H1 (cell line): ENCODE measurements around the gene ANXA2R. TPM values are rescaled to one million over a fixed set of nuclear protein-coding genes. Genes with fewer than 3 reads are reported as not detected.

Experiments
- CTCF ChIA-PET: fragments of 300-600 bp; sonication (Branson Sonifier 250); formaldehyde crosslinking; loops from one replicate; lab custom pipeline; 2021; ENCODE audit not compliant: partially characterized antibody; lab: Charles Lee
- POLR2A ChIA-PET: fragments of 300-600 bp; sonication (Branson Sonifier 250); formaldehyde crosslinking; loops from one replicate; lab custom pipeline; 2021; ENCODE audit warnings: inconsistent platforms; ENCODE audit not compliant: partially characterized antibody; lab: Charles Lee
- DNase-seq, 2 experiments: peaks; one replicate each; pipeline versions ENCODE4 v3.0.0 to v3.0.0-alpha.2; 2010 to 2022; ENCODE audit warnings: low spot score in 2 of 2, low read depth in 1 of 2, mixed read lengths in 1 of 2
- FAIRE-seq: peaks from 2 replicates; lab custom pipeline; 2011; peaks lifted over from hg19 to GRCh38; lab: Jason Lieb, UNC
- H2AFZ ChIP-seq: 2 replicates; pipeline ENCODE4 v1.8.1; 2012; ENCODE audit warnings: low read length, inconsistent platforms
- H2AK5ac ChIP-seq: 2 replicates; pipeline ENCODE4 v1.6.1; 2013; ENCODE audit warnings: low read depth, low read length
- H2BK120ac ChIP-seq: replicated peaks from 2 replicates; pipeline ENCODE3; 2013; ENCODE audit warnings: low read depth, low read length, inconsistent platforms
- H2BK12ac ChIP-seq: 2 replicates; pipeline ENCODE4 v1.6.1; 2013; ENCODE audit warnings: low read depth, low read length
- H2BK15ac ChIP-seq: 2 replicates; pipeline ENCODE4 v1.6.1; 2013; ENCODE audit warnings: low read length
- H2BK20ac ChIP-seq: 2 replicates; pipeline ENCODE4 v1.6.1; 2013; ENCODE audit warnings: low read length
- H2BK5ac ChIP-seq: 2 replicates; pipeline ENCODE4 v1.6.1; 2013; ENCODE audit warnings: low read depth, low read length
- H3K14ac ChIP-seq: 2 replicates; pipeline ENCODE4 v1.6.1; 2013; ENCODE audit warnings: inconsistent platforms; ENCODE audit not compliant: insufficient read length
- H3K18ac ChIP-seq: 2 replicates; pipeline ENCODE4 v1.6.1; 2013; ENCODE audit warnings: low read length; ENCODE audit errors: extremely low read depth
- H3K23ac ChIP-seq: 2 replicates; pipeline ENCODE4 v1.6.1; 2013; ENCODE audit warnings: inconsistent platforms; ENCODE audit not compliant: insufficient read length
- H3K23me2 ChIP-seq: 2 replicates; pipeline ENCODE4 v1.6.1; 2013; ENCODE audit warnings: low read depth, low read length
- H3K27ac ChIP-seq: 2 replicates; pipeline ENCODE4 v1.6.1; 2011; ENCODE audit warnings: low read depth, low read length, inconsistent platforms
- H3K27me3 ChIP-seq, 4 experiments: replicated peaks in 1 of 4; 1 replicate in 1 of 4; 2 replicates in 3 of 4; pipeline versions ENCODE4 v1.6.1 to v1.8.1; 2011 to 2013; ENCODE audit warnings: low read length in 3 of 4, mild to moderate bottlenecking in 3 of 4, inconsistent platforms in 2 of 4, mixed read lengths in 2 of 4, moderate library complexity in 1 of 4; ENCODE audit not compliant: control insufficient read depth in 3 of 4, insufficient read depth in 3 of 4; ENCODE audit errors: extremely low read depth in 1 of 4
- H3K36me3 ChIP-seq, 4 experiments: 2 replicates each; pipeline versions ENCODE4 v1.6.1 to v1.8.1; 2011 to 2013; ENCODE audit warnings: mild to moderate bottlenecking in 4 of 4, low read length in 3 of 4, moderate library complexity in 2 of 4, control low read depth in 1 of 4, inconsistent platforms in 1 of 4; ENCODE audit not compliant: insufficient read depth in 4 of 4, control insufficient read depth in 2 of 4
- H3K4ac ChIP-seq: replicated peaks from 2 replicates; pipeline ENCODE3; 2013; ENCODE audit warnings: low read length, low read depth, mixed read lengths, inconsistent platforms; ENCODE audit not compliant: insufficient read length
- H3K4me1 ChIP-seq, 4 experiments: replicated peaks in 1 of 4; 1 replicate in 1 of 4; 2 replicates in 3 of 4; pipeline versions ENCODE4 v1.6.1 to v1.8.1; 2011 to 2013; ENCODE audit warnings: low read length in 3 of 4, inconsistent platforms in 2 of 4, mixed read lengths in 1 of 4; ENCODE audit not compliant: insufficient read depth in 4 of 4, control insufficient read depth in 3 of 4
- H3K4me2 ChIP-seq, 2 experiments: 2 replicates each; pipeline versions ENCODE4 v1.6.1 to v1.8.1; 2011 to 2013; ENCODE audit warnings: low read depth in 2 of 2, low read length in 2 of 2, control low read depth in 1 of 2, inconsistent platforms in 1 of 2, mild to moderate bottlenecking in 1 of 2; ENCODE audit not compliant: insufficient read depth in 1 of 2
- H3K4me3 ChIP-seq, 4 experiments: fragments of 200-600, 300-600 bp in 1 of 4; sonication (generic), shearing (Covaris generic), sonication (Bioruptor Twin) in 1 of 4; 2 replicates each; pipeline versions ENCODE4 v1.5.1 to v1.8.1; 2011 to 2016; ENCODE audit warnings: low read length in 4 of 4, low read depth in 3 of 4, control low read depth in 2 of 4, inconsistent platforms in 2 of 4, mild to moderate bottlenecking in 2 of 4, mixed read lengths in 1 of 4, moderate library complexity in 1 of 4; ENCODE audit not compliant: insufficient read depth in 2 of 4; ENCODE audit errors: extremely low read depth in 1 of 4
- H3K56ac ChIP-seq: replicated peaks from 2 replicates; pipeline ENCODE3; 2013; ENCODE audit warnings: low read depth, mild to moderate bottlenecking, mixed read lengths, low read length, inconsistent platforms; ENCODE audit not compliant: insufficient read length
- H3K79me1 ChIP-seq: 2 replicates; pipeline ENCODE4 v1.6.1; 2013; ENCODE audit warnings: low read depth, low read length, control low read depth
- H3K79me2 ChIP-seq, 2 experiments: 2 replicates each; pipeline versions ENCODE4 v1.6.1 to v1.8.1; 2012 to 2013; ENCODE audit warnings: low read length in 2 of 2, mild to moderate bottlenecking in 2 of 2, inconsistent platforms in 1 of 2; ENCODE audit not compliant: insufficient read depth in 2 of 2, control insufficient read depth in 1 of 2
- H3K9ac ChIP-seq, 4 experiments: replicated peaks in 1 of 4; 1 replicate in 1 of 4; 2 replicates in 3 of 4; pipeline versions ENCODE4 v1.6.1 to v1.8.1; 2011 to 2013; ENCODE audit warnings: low read depth in 3 of 4, low read length in 3 of 4, control low read depth in 2 of 4, mild to moderate bottlenecking in 2 of 4, moderate library complexity in 2 of 4, inconsistent platforms in 1 of 4; ENCODE audit errors: extremely low read depth in 1 of 4
- H3K9me3 ChIP-seq, 2 experiments: 2 replicates each; pipeline versions ENCODE4 v1.6.1 to v1.8.1; 2012 to 2013; ENCODE audit warnings: mild to moderate bottlenecking in 2 of 2, moderate library complexity in 2 of 2, control low read depth in 1 of 2, inconsistent platforms in 1 of 2, low read depth in 1 of 2, low read length in 1 of 2, mixed read lengths in 1 of 2; ENCODE audit not compliant: insufficient read depth in 2 of 2
- H4K20me1 ChIP-seq, 2 experiments: replicated peaks in 1 of 2; 2 replicates each; pipeline versions ENCODE3 to v1.8.1; 2011 to 2013; ENCODE audit warnings: inconsistent platforms in 2 of 2, low read length in 2 of 2, mild to moderate bottlenecking in 1 of 2; ENCODE audit not compliant: insufficient read depth in 2 of 2, control insufficient read depth in 1 of 2
- H4K5ac ChIP-seq: 2 replicates; pipeline ENCODE4 v1.6.1; 2013; ENCODE audit warnings: low read length, low read depth, mixed read lengths, inconsistent platforms; ENCODE audit not compliant: insufficient read length
- H4K8ac ChIP-seq: 2 replicates; pipeline ENCODE4 v1.8.0; 2013; ENCODE audit warnings: mild to moderate bottlenecking, moderate library complexity, low read length, inconsistent platforms; ENCODE audit not compliant: insufficient read depth; ENCODE audit errors: extremely low read depth
- H4K91ac ChIP-seq: replicated peaks from 2 replicates; pipeline ENCODE3; 2013; ENCODE audit warnings: low read length, mixed read lengths, inconsistent platforms; ENCODE audit not compliant: insufficient read length
- ASH2L ChIP-seq: fragments of 200-600, 300-600 bp; sonication (generic); IDR thresholded peaks from one replicate; pipeline ENCODE4 v1.7.1; 2017; ENCODE audit warnings: low read length
- BACH1 ChIP-seq: IDR thresholded peaks from 2 replicates; pipeline ENCODE4 v1.6.1; 2012; ENCODE audit warnings: low read length, improper control_type of control experiment
- EZH2 ChIP-seq: fragments of 200-600 bp; sonication (generic); IDR thresholded peaks from 2 replicates; pipeline ENCODE4 v1.7.1; 2012; ENCODE audit warnings: low read depth, mild to moderate bottlenecking, moderate library complexity, low read length, inconsistent platforms; ENCODE audit not compliant: severe bottlenecking
- FOSL1 ChIP-seq: IDR thresholded peaks from 2 replicates; pipeline ENCODE4 v1.6.1; 2011; ENCODE audit warnings: mild to moderate bottlenecking, low read depth, low read length, moderate library complexity; ENCODE audit not compliant: insufficient read depth
- SIX5 ChIP-seq: IDR thresholded peaks from 2 replicates; pipeline ENCODE4 v1.6.1; 2011; ENCODE audit warnings: mild to moderate bottlenecking, low read depth, low read length
- USF2 ChIP-seq: IDR thresholded peaks from 2 replicates; pipeline ENCODE4 v1.6.1; 2011; ENCODE audit warnings: low read length, improper control_type of control experiment
- WGBS, 2 experiments: shearing (Covaris generic) in 1 of 2; methylation state at CpG; one replicate each; pipeline versions ENCODE4 v1.1.6 to v1.1.7; 2013 to 2015; ENCODE audit warnings: low lambda C conversion rate in 2 of 2, mixed read lengths in 2 of 2, inconsistent platforms in 1 of 2, low coverage in 1 of 2, missing lambda C conversion rate in 1 of 2; ENCODE audit not compliant: insufficient replicate concordance in 2 of 2, insufficient coverage in 1 of 2, insufficient read length in 1 of 2; ENCODE audit errors: extremely low coverage in 1 of 2, missing lambda C conversion rate in 1 of 2; 5-methylcytosine and 5-hydroxymethylcytosine counted together
- polyA plus RNA-seq, 7 experiments: library from polyadenylated mRNA; depleted of rRNA in 3 of 7; stranded (reverse) in 5 of 7; unstranded in 2 of 7; fragments of >200 nt in 5 of 7; fragments of 200-250 nt in 2 of 7; gene quantifications; 1 replicate in 5 of 7; 2 replicates in 1 of 7; 4 replicates in 1 of 7; pipeline versions ENCODE4 v1.2.1 to v1.2.3, GENCODE V29; 2011 to 2013; ENCODE audit warnings: missing spikeins in 2 of 7, mixed read lengths in 2 of 7
- total RNA-seq: library from RNA; stranded (reverse); fragmentation: NEBNext Ultra II Directional; extraction: Animal tissue kit (Norgen Biotek cat#: 25700); gene quantifications from 2 replicates; pipeline ENCODE4 v1.2.1, GENCODE V29; 2021

The ANXA2R gene
- total and polyA plus RNA-seq, 2 of the 8 experiments (the other 6 are each of a cell fraction or from before 2014, with no cell fraction given), result 0.08 to 0.17 TPM

- H4K20me1 ChIP-seq, result peaks cover 33 to 54% of the 10 kb centered on the region in 2 experiments
- H4K91ac ChIP-seq, result no peak overlapping the region
- no peak overlapping the region for H2AK5ac ChIP-seq
- no peaks in the 10 kb centered on the region; the same call in 1 of the 2 replicates for H3K23me2 ChIP-seq
- H3K14ac ChIP-seq, result no peak overlapping the region
- H3K18ac ChIP-seq, result no peak overlapping the region
- no peak overlapping the region for H2BK20ac ChIP-seq
- ChIA-PET CTCF (interaction anchor here (0.6 to 2.8 kb wide), 23 partner anchors 10 to 871 kb away, joined by 3 to 23 read pairs (median 4); no protein-coding TSS in a partner anchor), POLR2A (interaction anchor here (1.1 to 3.2 kb wide), 5 partner anchors 8 to 80 kb away, joined by 3 to 17 read pairs (median 6); partner anchors contain the start of gene ZNF131)
- no peaks in the 10 kb centered on the region; the same call in 1 of the 2 replicates for H3K79me1 ChIP-seq
- H2BK5ac ChIP-seq, result no peak overlapping the region
- DNase-seq, result no peak
- WGBS, 2 experiments, result 17% methylated on average over 18 of the region's 18 CpGs; no CpG with 5 or more reads in 1 of the 2 experiments
- peaks cover 10 to 29% (median 14%) of the 10 kb centered on the region in 4 experiments for H3K4me1 ChIP-seq
- H3K4ac ChIP-seq, result no peak overlapping the region
- H3K9me3 ChIP-seq, result no peaks in the 10 kb centered on the region
- H3K4me3 ChIP-seq, result peak overlapping the region in 3 of 4 experiments; percentile 39 to 57 (median 42); a peak in 4 of 8 replicates
- H3K27me3 ChIP-seq, result peaks cover 70 to 93% (median 87%) of the 10 kb centered on the region in 4 experiments
- FAIRE-seq, result no peak
- H3K27ac ChIP-seq, result no peak overlapping the region
- H3K9ac ChIP-seq, result no peak overlapping the region
- H2BK15ac ChIP-seq, result no peak overlapping the region
- H3K36me3 ChIP-seq, result no peaks in the 10 kb centered on the region; a peak in 1 of 8 replicates
- TF ChIP-seq ASH2L (no peak), BACH1 (peak; percentile 27; the same call in 1 of the 2 replicates), EZH2 (no peak), FOSL1 (no peak), SIX5 (no peak), USF2 (no peak)
- H3K23ac ChIP-seq, result no peak overlapping the region
- peak overlapping the region; percentile 71; the same call in 1 of the 2 replicates for H2BK12ac ChIP-seq
- H3K4me2 ChIP-seq, result peak overlapping the region; percentile 72 to 84
- no peak overlapping the region for H2BK120ac ChIP-seq
- no peak overlapping the region for H4K8ac ChIP-seq
- H4K5ac ChIP-seq, result no peak overlapping the region
- no peak overlapping the region for H3K56ac ChIP-seq
- no peaks in the 10 kb centered on the region for H3K79me2 ChIP-seq
- H2AFZ ChIP-seq, result no peak overlapping the region
These were observed 1.1 kb upstream of the ANXA2R start for GRCh38 chr5:43041110-43041668.
